DMS 273 (cell line): Measurements from ENCODE around the gene GRIN2C.
A peak's percentile ranks its signal among the peaks of the same experiment; 100 is the strongest.

Experiments
- DNase-seq: peaks from one replicate; lab custom pipeline; 2025; ENCODE audit not compliant: unreplicated experiment; lab: John Stamatoyannopoulos, UW

GRIN2C gene

DNA sequence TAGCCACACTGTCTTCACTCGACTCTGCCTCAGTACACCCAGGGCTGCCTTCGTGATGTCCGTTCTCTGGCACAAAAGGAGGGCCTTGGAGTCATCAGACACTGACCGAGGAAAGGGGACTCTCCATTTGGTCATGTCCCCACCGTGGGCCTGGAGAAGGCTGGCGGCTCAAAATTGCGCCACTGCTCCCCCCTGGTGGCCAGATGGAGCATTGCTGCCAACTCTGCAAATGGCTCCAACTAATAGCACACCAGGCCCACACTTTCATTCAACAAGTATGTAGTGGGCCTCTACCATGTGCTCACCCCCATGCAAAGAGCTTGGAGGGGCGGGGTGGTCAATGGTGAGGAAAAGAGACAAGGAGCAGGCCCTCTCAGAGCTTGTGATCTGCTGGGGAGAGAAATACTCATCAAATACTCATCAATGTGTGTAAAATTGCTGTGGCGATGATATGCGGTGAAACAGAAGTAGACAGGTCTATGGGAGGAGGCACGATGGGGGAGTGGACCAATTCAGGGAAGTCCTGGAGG, 5.2 kb upstream of the GRIN2C start:
- peak; percentile 86 for DNase-seq

DNA sequence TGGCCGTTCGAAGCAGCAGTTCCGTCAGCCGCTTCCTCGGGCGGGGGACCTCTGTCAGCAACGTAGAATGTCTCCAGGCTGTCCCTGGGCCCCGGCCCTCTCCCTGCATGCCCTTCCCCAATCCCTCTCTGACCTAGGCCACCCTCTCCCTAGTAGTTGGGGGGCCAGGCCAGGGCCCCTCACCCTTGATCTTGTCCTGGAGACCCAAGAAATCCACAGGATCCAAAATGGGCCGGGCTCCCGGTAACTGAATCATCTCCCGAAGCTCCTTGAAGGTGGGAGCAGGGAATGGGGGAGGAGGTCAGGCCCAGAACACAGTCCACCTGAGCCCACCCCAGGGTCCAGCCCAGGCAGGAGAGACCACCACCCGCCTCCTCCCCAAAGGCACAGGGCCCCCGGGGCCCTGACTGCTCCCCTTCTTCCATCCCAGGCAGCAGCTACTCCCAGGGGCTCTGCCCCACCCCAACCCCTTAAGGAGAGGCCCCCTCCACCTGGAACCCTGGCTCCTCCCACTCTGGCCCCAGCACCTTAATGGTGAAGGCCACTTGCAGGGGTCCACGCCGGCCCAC, 4.7 kb upstream of the GRIN2C start:
- DNase-seq, result no peak

DNA sequence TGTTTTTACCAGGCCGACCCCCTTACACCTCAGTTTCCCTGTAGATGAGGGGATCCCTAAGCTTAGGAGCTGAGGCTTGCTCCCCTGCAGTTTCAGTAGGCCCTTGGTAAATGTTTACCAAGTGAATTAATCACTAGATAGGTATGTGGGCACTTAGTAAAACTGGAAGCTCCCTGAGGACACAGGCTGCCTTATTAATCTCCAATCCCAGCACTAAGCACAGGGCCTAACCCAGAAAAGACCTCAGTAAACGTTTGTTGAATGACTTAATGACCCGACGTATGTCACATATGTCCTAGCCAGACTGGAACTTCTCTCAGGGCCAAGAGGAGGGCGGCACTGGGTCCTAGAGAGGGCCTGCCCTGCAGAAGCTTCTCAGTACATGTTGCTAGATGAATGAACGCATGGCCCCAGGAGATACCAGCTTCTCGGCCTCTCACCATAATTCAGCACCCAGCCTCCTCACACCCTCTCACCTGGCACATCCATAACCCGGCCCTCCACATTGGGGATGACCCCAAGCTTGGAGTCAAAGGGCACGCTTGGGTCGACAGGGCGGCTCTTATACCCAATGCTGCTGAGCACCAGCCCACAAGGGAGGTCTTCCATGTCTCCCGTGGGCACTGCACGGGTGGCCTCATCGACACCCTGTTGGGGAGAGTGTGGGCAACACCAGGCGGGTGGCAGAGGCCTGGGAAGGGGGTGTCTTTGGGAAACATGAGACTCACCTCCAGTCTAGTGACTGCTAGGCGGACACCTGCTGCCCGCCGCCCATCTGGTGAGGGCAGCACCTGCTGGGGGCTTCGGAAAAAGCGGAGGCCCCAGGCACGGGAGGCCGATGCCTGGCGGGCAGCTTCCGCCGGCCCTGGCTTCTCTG, 4.0 kb upstream of the GRIN2C start:
- DNase-seq, result no peak

DNA sequence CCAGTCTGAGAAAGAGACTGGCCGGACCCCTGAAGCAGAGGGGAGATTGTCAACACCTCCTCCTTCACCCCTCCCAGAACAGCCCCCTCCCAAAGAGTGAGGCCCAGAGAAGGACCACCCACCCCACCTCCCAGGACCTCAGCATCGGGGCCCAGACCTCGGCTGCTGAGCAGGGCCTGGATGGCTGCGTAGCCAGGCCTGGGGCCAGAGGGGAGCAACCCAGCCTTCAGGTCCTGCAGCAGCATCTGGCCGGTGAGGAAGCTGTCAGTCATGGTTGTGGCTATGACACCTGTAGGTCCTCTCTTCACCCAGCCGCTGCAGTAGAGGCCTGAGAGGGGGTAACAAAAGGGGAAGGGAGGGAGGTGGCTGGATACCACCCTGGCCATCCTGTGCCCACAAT, 3.2 kb upstream of the GRIN2C start:
- DNase-seq, result no peak

DNA sequence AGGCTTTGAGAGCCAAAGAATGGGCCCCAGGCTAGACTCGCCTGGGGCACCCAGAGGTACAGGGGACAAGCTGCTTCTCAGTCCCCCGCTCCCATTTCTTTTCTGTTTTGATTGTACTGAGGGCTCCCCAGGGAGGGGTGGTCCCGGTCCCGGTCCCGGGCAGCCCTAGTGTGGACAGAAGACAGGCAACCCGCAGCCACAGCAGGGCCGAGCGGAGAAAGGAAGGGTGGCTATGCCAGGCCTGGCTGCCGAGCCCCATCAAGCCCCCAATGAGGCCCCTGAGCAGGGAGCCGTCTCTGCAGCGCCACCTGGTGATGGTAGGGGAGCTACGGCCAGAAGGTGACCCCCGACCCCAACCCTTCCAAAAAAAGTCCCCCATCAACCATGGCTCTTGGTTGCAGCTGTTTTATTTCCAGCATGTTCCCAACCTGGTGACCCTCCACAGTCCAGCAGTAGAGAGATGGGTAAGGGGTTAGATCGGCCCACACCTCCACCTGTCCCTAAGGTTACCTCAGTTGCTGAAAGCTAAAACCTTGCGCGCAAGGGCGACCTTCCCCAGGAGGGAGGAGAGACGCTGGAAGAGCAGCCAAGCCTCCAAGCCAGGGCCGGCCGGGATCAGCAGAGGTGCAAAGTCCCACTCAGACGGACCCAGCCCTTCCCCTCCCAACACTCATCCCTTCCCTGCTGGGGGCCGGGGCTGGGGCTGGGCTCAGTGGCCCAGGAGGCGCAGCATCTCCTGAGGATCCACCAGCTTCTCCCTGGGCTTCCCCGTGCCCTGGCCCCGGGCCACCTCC, 2.6 kb upstream of the GRIN2C start:
- DNase-seq, result peak; percentile 89

DNA sequence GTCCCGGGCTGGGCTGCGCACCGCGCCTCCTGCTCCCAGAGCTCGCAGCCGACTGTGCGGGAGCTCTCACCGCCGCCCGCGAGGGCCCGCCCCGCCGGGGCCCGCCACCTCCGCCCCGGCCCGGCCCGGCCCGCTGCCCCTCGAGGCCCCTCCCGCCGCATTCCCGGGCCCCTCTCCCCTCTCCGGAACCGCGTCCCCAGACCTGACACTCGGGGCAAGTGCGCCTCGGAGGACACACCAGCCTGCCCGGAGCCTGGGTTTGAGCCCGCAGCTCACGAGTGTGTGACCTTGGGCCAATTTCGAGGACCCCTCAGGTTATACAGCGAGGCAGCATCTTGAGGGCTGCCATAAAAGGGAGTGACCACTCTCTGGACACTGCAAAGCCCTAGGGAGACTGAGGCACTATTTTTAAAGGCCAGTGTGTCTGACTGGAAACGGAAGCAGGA, 2.0 kb upstream of the GRIN2C start:
- no peak for DNase-seq

DNA sequence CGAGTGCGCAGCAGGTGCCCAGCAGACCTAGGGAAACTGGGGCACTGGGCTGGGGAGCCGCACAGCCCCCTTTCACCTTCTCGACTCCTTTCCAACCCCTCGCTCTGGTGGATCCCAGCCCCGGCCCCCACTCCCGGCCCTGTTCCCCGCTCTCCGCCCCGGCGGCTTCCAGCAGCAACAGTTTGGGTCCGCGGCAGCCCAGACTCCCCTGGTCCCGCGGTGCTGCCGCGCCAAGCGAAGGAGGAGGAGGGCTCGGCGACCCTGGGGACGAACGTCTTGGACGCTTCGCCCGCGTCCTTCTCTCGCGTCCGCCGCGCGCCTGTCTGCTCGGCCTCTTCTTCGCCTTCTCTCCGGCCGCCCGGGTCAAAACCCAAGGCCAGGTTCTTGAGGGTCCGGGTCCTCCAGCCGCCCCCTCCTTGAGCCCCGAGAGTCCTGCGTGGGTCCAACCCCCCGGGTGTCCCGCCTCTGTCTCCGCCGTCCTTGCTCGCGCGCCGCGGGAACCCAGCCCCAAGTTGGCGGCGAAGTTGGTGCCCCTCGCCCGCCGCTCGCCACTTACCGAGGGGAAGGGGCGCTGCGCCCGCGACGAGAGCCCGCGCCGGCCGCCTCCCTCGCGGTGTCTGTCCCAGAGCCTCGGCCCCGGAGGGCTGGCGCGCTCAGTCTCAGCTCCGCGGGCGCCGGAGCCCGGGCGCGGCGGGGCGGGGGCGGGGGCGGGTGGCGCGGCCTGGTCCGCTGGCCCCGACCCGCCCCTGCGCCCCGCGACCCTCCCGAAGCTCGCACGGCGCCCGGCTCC, 1.4 kb upstream of the GRIN2C start:
- peak; percentile 66 for DNase-seq

DNA sequence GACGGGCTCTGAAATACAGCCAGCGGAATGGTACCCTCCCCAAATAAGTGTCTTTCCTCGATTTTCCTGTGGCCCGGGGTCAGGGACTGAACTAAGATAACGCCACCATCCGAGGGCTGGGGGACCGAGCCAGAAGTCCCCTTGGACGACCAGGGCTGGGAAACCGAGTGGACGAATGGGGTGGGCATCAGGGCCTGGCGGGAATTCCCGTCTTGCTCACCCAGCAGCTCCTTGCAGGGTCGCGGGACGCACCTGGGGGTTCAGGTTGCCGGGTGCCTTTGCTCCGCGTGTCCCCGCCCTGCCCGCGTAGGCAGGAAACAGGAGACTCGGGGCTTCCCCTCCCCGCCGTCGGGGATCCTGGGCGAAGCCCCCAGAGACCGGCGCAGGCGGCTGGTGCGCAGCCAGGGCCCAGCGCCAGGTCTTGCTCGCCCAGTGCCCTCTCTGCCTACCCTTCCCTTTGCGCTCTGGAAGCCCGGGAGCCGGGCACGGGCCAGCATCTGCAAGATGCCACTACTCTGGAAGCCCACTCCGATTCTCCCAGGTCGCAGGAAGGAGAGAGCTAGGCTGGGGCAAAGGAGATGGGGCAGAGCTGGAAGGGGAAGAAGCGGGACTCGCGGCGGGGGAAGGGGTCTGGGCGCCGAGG, 665 bp upstream of the GRIN2C start:
- peak; percentile 73 for DNase-seq

DNA sequence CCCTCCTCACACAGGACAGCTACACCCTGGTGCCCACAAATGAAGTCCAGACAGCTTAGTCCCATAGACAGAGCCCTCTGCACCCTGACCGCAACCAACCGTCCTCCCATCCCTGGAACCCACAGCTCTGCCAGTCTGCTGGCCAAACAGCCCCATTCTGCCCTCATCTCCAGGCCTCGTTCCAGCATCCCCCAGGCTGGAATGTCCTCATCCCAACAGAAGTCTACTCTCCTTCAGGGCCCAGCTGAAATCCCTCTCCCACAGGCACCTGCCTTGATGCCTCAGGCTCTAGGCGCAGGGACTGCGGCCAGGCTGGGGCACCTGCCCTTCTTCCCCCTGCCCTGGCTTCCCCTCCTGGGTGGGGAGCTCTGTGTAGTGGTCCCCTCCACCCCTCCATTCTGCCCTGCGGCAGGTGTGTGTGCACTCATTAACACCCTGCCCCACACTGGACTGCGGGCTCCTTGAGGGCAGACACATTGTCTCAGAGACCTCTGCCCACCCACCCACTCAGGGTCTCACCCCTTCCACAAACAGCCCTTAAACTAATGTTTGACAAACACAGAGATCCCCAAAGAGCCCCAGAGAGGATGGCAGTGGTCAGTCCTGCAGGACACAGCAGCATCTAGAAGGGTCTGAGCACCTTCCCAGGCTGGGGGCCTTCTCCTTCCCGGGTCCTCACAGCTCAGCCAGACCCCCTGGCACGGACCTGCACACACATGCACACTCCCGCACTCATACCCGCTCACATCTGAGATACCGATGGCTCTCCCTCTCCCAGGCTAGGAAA, 820 bp downstream of the GRIN2C start:
- no peak for DNase-seq

DNA sequence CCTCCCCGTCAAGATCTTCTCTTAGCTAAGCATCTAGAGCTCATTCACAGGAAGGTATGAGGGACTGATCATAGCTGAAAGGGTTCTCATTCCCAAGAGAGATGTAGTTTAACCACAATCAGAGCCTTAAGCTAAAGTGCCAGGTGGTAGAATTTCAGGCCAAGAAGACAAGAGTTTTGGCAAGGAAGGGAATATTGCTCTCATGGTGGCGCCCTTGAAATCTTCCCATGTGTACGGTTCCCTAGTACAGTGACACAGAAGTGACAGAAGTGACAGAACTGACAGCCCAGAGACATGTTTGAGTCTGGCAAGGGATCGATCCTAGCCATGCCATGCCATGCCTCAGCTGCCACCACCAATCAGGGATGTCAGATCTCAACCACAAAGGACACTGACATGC, 2.5 kb downstream of the GRIN2C start:
- DNase-seq, result no peak

DNA sequence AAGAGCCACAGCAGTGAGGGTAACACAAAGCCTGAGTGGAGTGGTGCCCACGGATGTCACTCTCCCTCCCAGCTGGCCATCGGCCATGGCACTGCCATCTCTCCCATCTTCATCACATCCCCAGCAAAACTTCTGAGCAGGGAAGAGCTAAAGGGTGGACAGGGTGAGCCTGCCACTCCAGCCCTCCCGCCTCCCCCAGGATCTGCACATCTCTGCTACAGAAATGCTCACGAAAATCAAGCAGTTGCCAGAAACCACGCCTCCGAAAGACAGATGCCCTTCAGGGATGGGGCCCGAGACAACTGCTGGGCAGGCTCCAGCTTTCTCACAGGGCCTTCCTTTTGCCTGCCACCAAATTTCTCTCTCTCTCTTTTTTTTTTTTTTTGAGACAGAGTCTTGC, 3.6 kb downstream of the GRIN2C start:
- peak; percentile 72 for DNase-seq

DNA sequence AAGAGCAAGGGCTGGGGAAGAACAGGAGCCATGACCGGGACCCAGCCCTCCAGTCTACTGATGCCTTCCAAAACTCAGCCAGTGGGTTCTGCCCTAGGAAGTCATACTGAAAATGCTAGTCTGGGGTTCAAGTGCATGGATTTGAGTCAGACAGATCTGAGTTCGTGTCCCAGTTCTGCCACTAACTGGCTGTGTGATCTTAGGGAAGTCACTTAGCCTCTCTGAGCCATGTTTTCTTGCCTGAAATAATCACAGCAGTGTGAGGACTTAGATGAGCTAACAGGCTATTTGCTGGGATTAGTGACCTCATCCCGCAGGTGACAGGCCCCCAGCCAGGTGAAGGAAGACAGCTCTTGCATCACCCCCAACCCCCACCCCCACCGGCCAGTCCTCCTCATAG, 4.4 kb downstream of the GRIN2C start:
- no peak for DNase-seq

DNA sequence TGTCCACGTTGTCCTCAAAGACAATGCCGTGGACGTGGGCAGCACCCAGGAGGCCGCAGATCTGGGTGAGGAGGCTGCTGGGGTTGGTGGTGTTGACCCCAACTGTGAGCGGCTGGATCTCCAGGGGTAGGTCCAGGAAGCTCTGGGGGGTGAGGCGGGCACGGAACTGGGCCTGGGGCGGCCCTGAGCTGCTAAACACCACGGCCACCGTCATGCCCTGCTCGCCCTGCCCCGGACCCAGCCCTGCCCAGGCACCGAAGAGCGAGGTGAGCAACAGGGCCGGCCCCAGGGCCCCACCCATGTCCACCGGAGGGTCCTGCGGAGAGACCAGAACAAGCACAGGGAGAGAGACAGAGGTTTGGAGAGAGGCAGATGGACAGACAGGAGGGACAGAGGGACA, 4.9 kb downstream of the GRIN2C start:
- no peak for DNase-seq

DNA sequence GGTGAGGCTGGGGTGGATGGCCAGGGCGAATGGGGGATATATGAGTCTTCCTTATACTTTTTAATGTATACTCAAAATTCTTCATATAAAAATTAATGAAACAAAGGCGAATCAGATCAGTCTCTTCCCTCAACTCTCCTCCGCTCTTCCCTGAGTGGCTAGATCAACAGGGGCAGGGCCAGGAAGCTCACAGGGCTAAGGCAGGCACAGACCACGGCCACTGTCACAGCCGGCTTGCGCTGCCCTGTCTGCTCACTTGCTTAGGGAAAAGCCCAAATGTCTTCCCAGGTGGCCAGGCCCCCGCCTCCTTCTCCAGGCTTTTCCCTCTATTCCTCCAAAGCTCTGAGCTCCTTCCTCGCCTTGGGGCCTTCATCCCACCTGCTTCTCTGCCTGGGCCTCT, 6.0 kb downstream of the GRIN2C start:
- no peak for DNase-seq

DNA sequence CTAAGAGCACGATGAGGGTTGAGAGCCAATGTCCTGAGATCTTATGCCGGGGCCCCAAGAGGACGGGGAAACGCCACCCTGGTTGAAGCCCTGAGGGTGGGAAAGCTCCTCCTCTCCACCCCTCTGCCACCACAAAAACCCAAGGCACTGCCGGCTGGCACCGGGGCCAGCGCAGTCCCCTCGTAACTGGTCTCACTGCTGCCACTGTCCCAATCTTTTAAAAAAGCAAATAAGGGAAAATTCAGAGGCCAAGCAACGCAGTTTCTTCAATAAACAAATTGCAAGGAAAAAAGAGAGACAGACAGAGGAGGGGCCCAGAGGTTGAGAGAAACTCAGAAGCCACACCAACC, 6.7 kb downstream of the GRIN2C start:
- no peak for DNase-seq

DNA sequence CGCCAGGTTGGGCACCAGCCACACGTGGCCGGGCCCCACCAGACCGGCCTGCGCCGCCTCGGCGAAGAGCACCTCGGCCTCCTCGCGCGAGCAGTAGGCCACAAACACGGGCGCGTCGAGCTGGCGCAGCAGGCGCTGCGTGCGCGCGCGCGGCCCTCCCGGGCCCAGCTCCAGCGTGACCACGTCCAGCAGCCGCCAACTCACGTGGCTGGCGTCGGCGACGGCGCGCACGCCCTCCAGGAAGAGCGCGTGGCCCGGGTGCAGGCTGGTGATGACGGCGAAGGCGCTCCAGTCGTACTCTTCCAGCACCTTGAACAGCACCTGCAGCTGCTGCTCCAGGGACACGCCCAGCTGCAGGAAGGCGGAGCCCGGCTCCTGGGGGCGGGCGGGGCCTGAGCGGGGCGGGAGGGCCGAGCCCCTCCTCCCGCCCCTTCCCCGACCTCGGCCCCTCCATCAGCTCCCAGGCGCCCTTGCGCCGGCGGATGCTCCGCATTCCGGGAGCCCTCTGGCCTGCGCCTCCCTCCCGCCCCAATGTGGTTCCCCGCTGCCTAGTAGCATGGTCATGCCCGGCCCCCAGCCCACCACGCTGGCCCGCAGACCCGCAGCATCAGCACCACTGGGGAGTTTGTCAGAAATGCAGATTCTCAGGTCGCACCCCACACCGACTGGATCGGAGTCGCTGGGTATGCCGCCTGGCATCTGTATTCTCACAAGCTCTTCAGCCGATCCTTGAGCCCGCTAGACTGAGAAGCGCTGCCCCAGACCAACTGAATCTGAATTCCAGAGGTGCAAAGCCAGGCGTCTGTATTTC, 7.2 kb downstream of the GRIN2C start:
- no peak for DNase-seq

DNA sequence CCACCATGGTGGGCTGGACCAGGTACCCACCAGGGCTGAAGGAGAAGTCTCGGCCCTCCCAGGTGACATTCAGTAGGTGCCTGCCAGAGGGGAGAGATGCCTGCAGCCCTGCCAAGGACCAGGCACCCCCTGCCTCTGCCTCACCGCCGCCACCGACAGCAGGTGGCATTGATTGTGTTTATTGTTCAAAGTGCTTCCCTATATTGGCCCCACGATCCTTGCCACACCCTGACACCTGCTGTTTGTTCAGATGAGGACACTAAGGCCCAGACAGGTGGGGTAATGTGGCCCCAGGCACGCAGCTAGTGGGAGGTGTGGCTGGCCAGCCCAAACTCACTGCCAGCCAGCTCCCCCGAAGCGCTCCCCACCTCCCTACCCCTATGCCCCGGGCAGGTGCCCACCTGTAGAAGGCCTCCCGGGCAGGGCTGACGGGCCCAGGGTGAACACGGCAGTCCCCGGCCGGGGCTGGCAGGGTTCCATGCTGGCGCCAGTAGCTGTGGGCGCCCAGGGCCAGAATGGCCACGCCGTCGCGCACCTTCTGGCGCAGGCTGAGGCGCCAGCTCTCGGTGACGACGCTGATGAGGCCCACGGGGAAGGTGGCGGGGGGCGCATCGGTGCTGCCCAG, 8.0 kb downstream of the GRIN2C start:
- no peak for DNase-seq

DNA sequence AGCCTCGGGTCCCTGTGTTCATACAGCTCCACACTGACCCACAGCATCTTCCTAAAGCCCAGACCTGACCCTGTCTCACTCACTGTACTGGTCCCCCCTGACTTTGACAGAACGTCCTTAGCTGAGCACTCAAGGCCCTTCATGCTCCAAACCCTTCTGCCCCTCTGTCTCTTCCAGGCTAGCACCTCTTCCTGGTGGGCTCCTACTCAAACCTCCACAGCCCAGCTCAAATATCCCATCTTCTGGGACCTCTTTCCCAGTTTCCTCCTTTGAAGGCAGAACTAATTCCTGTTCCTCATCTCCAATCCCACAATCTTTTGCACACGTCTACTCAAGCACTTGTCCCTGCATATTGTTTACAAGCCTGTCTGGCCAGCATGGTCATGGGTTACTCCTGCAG, 8.8 kb downstream of the GRIN2C start:
- no peak for DNase-seq
